ENCODE data around the gene ZBTB42.

The ZBTB42 gene

GRCh38 chr14:104782808-104783139 is 18.1 kb upstream of the ZBTB42 start:
- no peak for DNase-seq (ENCODE audit: low spot score)

- no peak for DNase-seq (ENCODE audit: low spot score)
Observed at GRCh38 chr14:104783484-104784217, 17.2 kb upstream of the ZBTB42 start.

GRCh38 chr14:104784218-104784568 is 16.7 kb upstream of the ZBTB42 start:
- no peak for DNase-seq (ENCODE audit: low spot score)

- DNase-seq (ENCODE audit: low spot score), result no peak
Observed at GRCh38 chr14:104784846-104785707, 15.8 kb upstream of the ZBTB42 start.

GRCh38 chr14:104785708-104786080 is 15.2 kb upstream of the ZBTB42 start:
- no peak for DNase-seq (ENCODE audit: low spot score)

- DNase-seq (ENCODE audit: low spot score), result no peak
Observed at GRCh38 chr14:104786091-104786586, 14.8 kb upstream of the ZBTB42 start.

GRCh38 chr14:104786726-104787675 is 13.9 kb upstream of the ZBTB42 start:
- DNase-seq (ENCODE audit: low spot score), result no peak

GRCh38 chr14:104787736-104788135 is 13.2 kb upstream of the ZBTB42 start:
- no peak for DNase-seq (ENCODE audit: low spot score)

GRCh38 chr14:104788161-104788818 is 12.6 kb upstream of the ZBTB42 start:
- DNase-seq (ENCODE audit: low spot score), result no peak

GRCh38 chr14:104788873-104789663 is 11.8 kb upstream of the ZBTB42 start:
- no peak for DNase-seq (ENCODE audit: low spot score)

GRCh38 chr14:104789752-104790743 is 10.9 kb upstream of the ZBTB42 start:
- DNase-seq (ENCODE audit: low spot score), result no peak

- DNase-seq (ENCODE audit: low spot score), result no peak
Observed at GRCh38 chr14:104791425-104791824, 9.5 kb upstream of the ZBTB42 start.

GRCh38 chr14:104792101-104792884 is 8.6 kb upstream of the ZBTB42 start:
- DNase-seq (ENCODE audit: low spot score), result no peak

GRCh38 chr14:104792945-104793702 is 7.8 kb upstream of the ZBTB42 start:
- DNase-seq (ENCODE audit: low spot score), result no peak

GRCh38 chr14:104793703-104793959 is 7.3 kb upstream of the ZBTB42 start:
- DNase-seq (ENCODE audit: low spot score), result no peak

GRCh38 chr14:104794099-104794498 is 6.8 kb upstream of the ZBTB42 start:
- peak; percentile 20 for DNase-seq (ENCODE audit: low spot score)

- no peak for DNase-seq (ENCODE audit: low spot score)
Observed at GRCh38 chr14:104794631-104794992, 6.3 kb upstream of the ZBTB42 start.

GRCh38 chr14:104794993-104795780 is 5.7 kb upstream of the ZBTB42 start, which contains the start of gene AKT1:
Gene AKT1, minus strand, starts transcription at chr14:104795748. Its CDS starts 3,105 bp downstream, at chr14:104792643.
- no peak for DNase-seq (ENCODE audit: low spot score)
